Colonic mucosa (tissue), 4 donors: ENCODE data around the gene CRISPLD2. TPM values are rescaled to one million over a fixed set of nuclear protein-coding genes. Genes with fewer than 3 reads are reported as not detected.

Source experiments
- DNase-seq: peaks from one replicate; pipeline ENCODE4 v3.0.0-alpha.2; 2020
- H3K27ac ChIP-seq: fragments of 200-600 bp; one replicate; pipeline ENCODE4 v1.8.0; 2021
- H3K27me3 ChIP-seq: fragments of 200-600 bp; one replicate; pipeline ENCODE4 v1.8.0; 2021
- H3K36me3 ChIP-seq: fragments of 200-600 bp; one replicate; pipeline ENCODE4 v1.8.0; 2021
- H3K4me1 ChIP-seq: fragments of 200-600 bp; one replicate; pipeline ENCODE4 v1.8.0; 2021; ENCODE audit warnings: mild to moderate bottlenecking
- H3K4me3 ChIP-seq: fragments of 200-600 bp; one replicate; pipeline ENCODE4 v1.8.0; 2021
- H3K9ac ChIP-seq, 2 donors: one replicate each; pipeline ENCODE4 v1.7.0; 2013; ENCODE audit warnings: control low read depth in 2 of 2, low read depth in 2 of 2, low read length in 2 of 2
- H3K9me3 ChIP-seq: fragments of 200-600 bp; one replicate; pipeline ENCODE4 v1.8.0; 2021
- CTCF ChIP-seq: fragments of 200-600 bp; IDR thresholded peaks from one replicate; pipeline ENCODE4 v1.8.0; 2022; ENCODE audit warnings: antibody characterized with exemption, mild to moderate bottlenecking
- intact Hi-C: fragments of 100-400 bp; cut with DNase I; formaldehyde crosslinking; loops from one replicate; pipeline ENCODE4 v1.14.1; 2022
- total RNA-seq, 2 donors: library from RNA; stranded (reverse); fragmentation: NEBNext Ultra II Directional in 1 of 2; extraction: Animal tissue kit (Norgen Biotek cat#: 25700) in 1 of 2; gene quantifications; one replicate each; pipeline ENCODE4 v1.2.1, GENCODE V29; 2021
- donor health status: healthy.
- donor health status: DM: no; HTN: no; CAD: no.
- donor health status: DM: no; HTN: no; CAD: no.

The CRISPLD2 gene
- total RNA-seq, 2 donors from 2014 or later = 10.4 to 37.9 TPM

GRCh38 chr16:84926462-84926861, 106.7 kb downstream of the CRISPLD2 start:
- Histone ChIP-seq H3K4me1 (peaks cover 7% of the 10 kb centered on the region), H3K9ac (no peak overlapping the region), H3K4me3 (no peak overlapping the region), H3K36me3 (no peaks in the 10 kb centered on the region), H3K27ac (no peak overlapping the region), H3K27me3 (no peaks in the 10 kb centered on the region), H3K9me3 (no peaks in the 10 kb centered on the region)
- no peak for DNase-seq
- intact Hi-C loops = loop anchor here (5.0 kb wide), 1 partner anchor 41 kb away; no protein-coding TSS in a partner anchor
- TF ChIP-seq CTCF = no peak

GRCh38 chr16:84927621-84928591, 108.1 kb downstream of the CRISPLD2 start:
- intact Hi-C loops = loop anchor here (5.0 kb wide), 1 partner anchor 39 kb away; no protein-coding TSS in a partner anchor
- no peak for DNase-seq
- Histone ChIP-seq H3K27ac (no peak overlapping the region), H3K9ac (no peak overlapping the region), H3K4me1 (peaks cover 7% of the 10 kb centered on the region), H3K9me3 (no peaks in the 10 kb centered on the region), H3K36me3 (no peaks in the 10 kb centered on the region), H3K27me3 (no peaks in the 10 kb centered on the region), H3K4me3 (no peak overlapping the region)
- TF ChIP-seq CTCF = no peak

DNA sequence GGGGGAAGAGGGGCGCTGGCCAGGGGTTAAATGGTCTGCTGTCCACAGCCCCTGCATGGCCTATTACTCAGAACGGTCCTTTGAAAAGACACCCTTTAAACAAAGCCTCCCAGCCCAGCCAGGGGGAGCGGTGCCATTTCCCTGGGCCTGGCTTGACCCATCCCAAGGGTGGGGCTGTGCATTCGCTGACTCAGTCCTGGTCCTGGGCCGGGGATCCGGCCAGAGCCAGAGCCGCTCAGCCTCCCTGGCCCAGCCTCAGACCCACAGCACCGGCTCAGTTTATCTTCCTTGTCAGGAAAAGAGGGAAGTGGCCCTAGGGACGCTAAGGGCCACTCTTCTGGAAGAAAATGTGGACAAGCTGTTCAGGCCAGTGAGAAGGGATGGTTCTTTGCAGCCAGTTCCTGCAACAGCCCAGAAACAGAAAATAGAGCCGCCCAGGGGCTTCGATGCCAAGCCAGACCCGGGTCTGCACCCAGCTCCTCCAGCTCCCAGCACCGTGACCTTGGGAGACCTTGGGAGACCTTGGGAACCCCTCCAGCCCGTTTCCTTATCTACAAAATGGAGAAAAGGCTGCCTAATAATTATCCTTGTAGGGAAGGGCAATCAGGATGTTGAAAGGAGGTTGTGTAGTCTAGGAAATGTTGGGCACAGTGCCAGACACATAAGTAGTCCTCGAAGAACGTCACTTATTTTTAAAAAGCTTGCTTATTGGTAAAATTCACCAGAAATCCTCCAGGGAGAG, 109.1 kb downstream of the CRISPLD2 start:
- intact Hi-C loops = loop anchor here (5.0 kb wide), 1 partner anchor 38 kb away; no protein-coding TSS in a partner anchor
- no peak for TF ChIP-seq CTCF
- peak; percentile 75 for DNase-seq

GRCh38 chr16:84929421-84930297, 109.9 kb downstream of the CRISPLD2 start:
- no peak for TF ChIP-seq CTCF
- H3K4me1 ChIP-seq = peaks cover 5% of the 10 kb centered on the region
- no peak overlapping the region for H3K9ac ChIP-seq
- H3K36me3 ChIP-seq = no peaks in the 10 kb centered on the region
- H3K27me3 ChIP-seq = no peaks in the 10 kb centered on the region
- no peak for DNase-seq
- intact Hi-C loops = loop anchor here (5.0 kb wide), 1 partner anchor 38 kb away; no protein-coding TSS in a partner anchor
- no peak overlapping the region for H3K4me3 ChIP-seq
- no peaks in the 10 kb centered on the region for H3K9me3 ChIP-seq
- H3K27ac ChIP-seq = no peak overlapping the region

More for the DNA sequence above, 109.1 kb downstream of the CRISPLD2 start:
- Histone ChIP-seq H3K4me3 (no peak overlapping the region), H3K27ac (no peak overlapping the region), H3K36me3 (no peaks in the 10 kb centered on the region), H3K4me1 (peaks cover 7% of the 10 kb centered on the region), H3K9me3 (no peaks in the 10 kb centered on the region), H3K27me3 (no peaks in the 10 kb centered on the region), H3K9ac (peak overlapping the region; percentile 3 to 19)
